PFSK-1 (cell line): ENCODE data around the gene WDR53.

ENCODE experiments used
- FOXP2 ChIP-seq: optimal IDR thresholded peaks from 2 replicates; pipeline ENCODE3; 2011; ENCODE audit warnings: borderline replicate concordance, control low read depth, inconsistent platforms; ENCODE audit not compliant: insufficient read depth; ENCODE audit errors: extremely low read length, extremely low read depth
- POLR2AphosphoS5 ChIP-seq: IDR thresholded peaks from 2 replicates; pipeline ENCODE4 v1.6.1; 2012; ENCODE audit warnings: low read depth, mild to moderate bottlenecking, control low read depth, low read length, moderate library complexity
- REST ChIP-seq, 2 experiments: IDR thresholded peaks; 2 replicates each; pipeline versions ENCODE4 v1.6.1 to v1.8.0; 2011 to 2012; ENCODE audit warnings: low read depth in 2 of 2, low read length in 2 of 2, control low read depth in 1 of 2, inconsistent platforms in 1 of 2, mild to moderate bottlenecking in 1 of 2, moderate library complexity in 1 of 2; ENCODE audit not compliant: insufficient read depth in 1 of 2
- SIN3A ChIP-seq: IDR thresholded peaks from 2 replicates; pipeline ENCODE4 v1.6.1; 2012; ENCODE audit warnings: mild to moderate bottlenecking, low read length, moderate library complexity, borderline replicate concordance; ENCODE audit not compliant: insufficient read depth
- TAF1 ChIP-seq: IDR thresholded peaks from 2 replicates; pipeline ENCODE4 v1.6.1; 2012; ENCODE audit warnings: low read length, control low read depth, borderline replicate concordance; ENCODE audit not compliant: insufficient read depth

WDR53 gene

GRCh38 chr3:196555295-196555694 is 13.1 kb downstream of the WDR53 start:
- TF ChIP-seq REST (IDR thresholded peaks at IDR 0.05; ENCODE audit: insufficient read depth in 1 of 2, low read depth in 2 of 2, low read length in 2 of 2) (no peak), FOXP2 (no peak), SIN3A (no peak), POLR2AphosphoS5 (no peak), TAF1 (no peak)

- TF ChIP-seq REST (IDR thresholded peaks at IDR 0.05; ENCODE audit: insufficient read depth in 1 of 2, low read depth in 2 of 2, low read length in 2 of 2) (no peak), POLR2AphosphoS5 (no peak), TAF1 (no peak), FOXP2 (no peak), SIN3A (no peak)
Observed at GRCh38 chr3:196554205-196554604, 14.1 kb downstream of the WDR53 start.

GRCh38 chr3:196553551-196553950 is 14.8 kb downstream of the WDR53 start:
- TF ChIP-seq POLR2AphosphoS5, result no peak
- no peak for TF ChIP-seq REST (IDR thresholded peaks at IDR 0.05; ENCODE audit: insufficient read depth in 1 of 2, low read depth in 2 of 2, low read length in 2 of 2)
- no peak for TF ChIP-seq SIN3A
- no peak for TF ChIP-seq FOXP2
- no peak for TF ChIP-seq TAF1

GRCh38 chr3:196552253-196552652 is 16.1 kb downstream of the WDR53 start:
- TF ChIP-seq POLR2AphosphoS5, result no peak
- no peak for TF ChIP-seq REST (IDR thresholded peaks at IDR 0.05; ENCODE audit: insufficient read depth in 1 of 2, low read depth in 2 of 2, low read length in 2 of 2)

GRCh38 chr3:196547067-196547466 is 21.3 kb downstream of the WDR53 start:
- TF ChIP-seq POLR2AphosphoS5 (no peak), FOXP2 (no peak), TAF1 (no peak), SIN3A (no peak), REST (IDR thresholded peaks at IDR 0.05; ENCODE audit: insufficient read depth in 1 of 2, low read depth in 2 of 2, low read length in 2 of 2) (no peak)
